Osteoblast (primary cell): ENCODE data around the gene FBXO46. TPM values are rescaled to one million over a fixed set of nuclear protein-coding genes. Genes with fewer than 3 reads are reported as not detected.
A peak's percentile ranks its signal among the peaks of the same experiment; 100 is the strongest.

Source experiments
- DNase-seq: peaks from one replicate; pipeline ENCODE4 v3.0.0; 2011; ENCODE audit warnings: low spot score, mixed read lengths; ENCODE audit not compliant: insufficient read length; ENCODE audit errors: missing footprints
- H2AFZ ChIP-seq: 2 replicates; pipeline ENCODE4 v1.6.0; 2011; ENCODE audit warnings: mild to moderate bottlenecking, low read length
- H3K27ac ChIP-seq: 2 replicates; pipeline ENCODE4 v1.5.1; 2011; ENCODE audit warnings: mild to moderate bottlenecking, low read depth, low read length, moderate library complexity
- H3K27me3 ChIP-seq: 2 replicates; pipeline ENCODE4 v1.6.0; 2012; ENCODE audit warnings: mild to moderate bottlenecking, control low read depth, inconsistent platforms, low read length, moderate library complexity; ENCODE audit not compliant: insufficient read depth
- H3K36me3 ChIP-seq: 2 replicates; pipeline ENCODE4 v1.5.1; 2011; ENCODE audit warnings: mild to moderate bottlenecking, low read length, control low read depth, moderate library complexity; ENCODE audit not compliant: insufficient read depth
- H3K4me1 ChIP-seq: 2 replicates; pipeline ENCODE4 v1.5.1; 2011; ENCODE audit warnings: mild to moderate bottlenecking, low read length, control low read depth, moderate library complexity; ENCODE audit not compliant: insufficient read depth
- H3K4me2 ChIP-seq: 2 replicates; pipeline ENCODE4 v1.6.0; 2011; ENCODE audit warnings: mild to moderate bottlenecking, low read length; ENCODE audit not compliant: insufficient read depth
- H3K4me3 ChIP-seq: fragments of 200-600 bp; sonication (generic); 3 replicates; pipeline ENCODE4 v1.5.1; 2012; ENCODE audit warnings: mild to moderate bottlenecking, low read length, inconsistent platforms; ENCODE audit not compliant: insufficient read depth
- H3K79me2 ChIP-seq: 2 replicates; pipeline ENCODE4 v1.6.0; 2012; ENCODE audit warnings: mild to moderate bottlenecking, low read length, control low read depth, inconsistent platforms; ENCODE audit not compliant: insufficient read depth
- H3K9me3 ChIP-seq: 2 replicates; pipeline ENCODE4 v1.5.1; 2011; ENCODE audit warnings: low read depth, low read length, control low read depth
- H4K20me1 ChIP-seq: 2 replicates; pipeline ENCODE4 v1.6.0; 2012; ENCODE audit warnings: mild to moderate bottlenecking, low read length, control low read depth; ENCODE audit not compliant: insufficient read depth
- total RNA-seq: library from RNA; depleted of rRNA; stranded (reverse); fragments of >200 nt; gene quantifications from 2 replicates; pipeline ENCODE4 v1.2.3, GENCODE V29; 2012
- TF ChIP-seq, protein P1 (sequence below): IDR thresholded peaks from 2 replicates; pipeline ENCODE4 v1.5.1; 2011; ENCODE audit warnings: mild to moderate bottlenecking, low read depth, low read length, moderate library complexity; ENCODE audit errors: extremely low read depth

The FBXO46 gene
- total RNA-seq, 1 donor = 9.0 TPM

- Histone ChIP-seq H3K27me3 (peaks cover 5% of the 10 kb centered on the region), H3K4me2 (no peak overlapping the region), H3K27ac (no peak overlapping the region), H2AFZ (no peak overlapping the region), H3K36me3 (no peaks in the 10 kb centered on the region), H3K4me3 (no peak overlapping the region), H4K20me1 (no peaks in the 10 kb centered on the region), H3K9me3 (no peaks in the 10 kb centered on the region), H3K4me1 (no peaks in the 10 kb centered on the region), H3K79me2 (no peaks in the 10 kb centered on the region)
- DNase-seq = no peak
- TF ChIP-seq, protein P1, sequence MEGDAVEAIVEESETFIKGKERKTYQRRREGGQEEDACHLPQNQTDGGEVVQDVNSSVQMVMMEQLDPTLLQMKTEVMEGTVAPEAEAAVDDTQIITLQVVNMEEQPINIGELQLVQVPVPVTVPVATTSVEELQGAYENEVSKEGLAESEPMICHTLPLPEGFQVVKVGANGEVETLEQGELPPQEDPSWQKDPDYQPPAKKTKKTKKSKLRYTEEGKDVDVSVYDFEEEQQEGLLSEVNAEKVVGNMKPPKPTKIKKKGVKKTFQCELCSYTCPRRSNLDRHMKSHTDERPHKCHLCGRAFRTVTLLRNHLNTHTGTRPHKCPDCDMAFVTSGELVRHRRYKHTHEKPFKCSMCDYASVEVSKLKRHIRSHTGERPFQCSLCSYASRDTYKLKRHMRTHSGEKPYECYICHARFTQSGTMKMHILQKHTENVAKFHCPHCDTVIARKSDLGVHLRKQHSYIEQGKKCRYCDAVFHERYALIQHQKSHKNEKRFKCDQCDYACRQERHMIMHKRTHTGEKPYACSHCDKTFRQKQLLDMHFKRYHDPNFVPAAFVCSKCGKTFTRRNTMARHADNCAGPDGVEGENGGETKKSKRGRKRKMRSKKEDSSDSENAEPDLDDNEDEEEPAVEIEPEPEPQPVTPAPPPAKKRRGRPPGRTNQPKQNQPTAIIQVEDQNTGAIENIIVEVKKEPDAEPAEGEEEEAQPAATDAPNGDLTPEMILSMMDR = no peak
Observed at GRCh38 chr19:45747513-45747912, 16.8 kb upstream of the FBXO46 start.

GRCh38 chr19:45746866-45747265 is 16.2 kb upstream of the FBXO46 start:
- TF ChIP-seq, protein P1 = no peak
- H3K9me3 ChIP-seq = no peaks in the 10 kb centered on the region
- H4K20me1 ChIP-seq = no peaks in the 10 kb centered on the region
- H3K36me3 ChIP-seq = no peaks in the 10 kb centered on the region
- no peak overlapping the region for H3K4me3 ChIP-seq
- peak overlapping the region; percentile 29 for H2AFZ ChIP-seq
- no peaks in the 10 kb centered on the region for H3K79me2 ChIP-seq
- no peak overlapping the region for H3K4me2 ChIP-seq
- peaks cover 5% of the 10 kb centered on the region for H3K27me3 ChIP-seq
- no peak overlapping the region for H3K27ac ChIP-seq
- H3K4me1 ChIP-seq = no peaks in the 10 kb centered on the region
- DNase-seq = peak; percentile 63

DNA sequence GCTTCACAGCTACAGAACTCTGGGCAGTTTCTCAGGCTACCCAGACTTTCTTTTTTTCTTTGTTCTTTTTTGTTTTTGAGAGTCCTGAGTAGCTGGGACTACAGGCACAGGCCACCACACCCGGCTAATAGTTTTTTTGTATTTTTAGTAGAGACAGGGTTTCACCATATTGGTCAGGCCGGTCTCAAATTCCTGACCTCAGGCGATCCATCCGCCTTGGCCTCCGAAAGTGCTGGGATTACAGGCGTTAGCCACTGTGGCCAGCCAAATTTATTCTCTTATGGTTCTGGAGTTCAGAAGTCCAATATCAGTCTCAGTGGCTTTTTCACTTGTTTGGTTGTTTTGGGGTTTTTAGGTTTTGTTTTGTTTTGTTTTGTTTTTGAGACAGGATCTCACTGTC is 14.9 kb upstream of the FBXO46 start:
- Histone ChIP-seq H3K4me2 (no peak overlapping the region), H2AFZ (no peak overlapping the region), H3K9me3 (no peaks in the 10 kb centered on the region), H3K27ac (no peak overlapping the region), H3K27me3 (peaks cover 5% of the 10 kb centered on the region), H3K79me2 (no peaks in the 10 kb centered on the region), H3K36me3 (no peaks in the 10 kb centered on the region), H4K20me1 (no peaks in the 10 kb centered on the region), H3K4me1 (no peaks in the 10 kb centered on the region), H3K4me3 (no peak overlapping the region)
- no peak for DNase-seq
- TF ChIP-seq, protein P1 = no peak

DNA sequence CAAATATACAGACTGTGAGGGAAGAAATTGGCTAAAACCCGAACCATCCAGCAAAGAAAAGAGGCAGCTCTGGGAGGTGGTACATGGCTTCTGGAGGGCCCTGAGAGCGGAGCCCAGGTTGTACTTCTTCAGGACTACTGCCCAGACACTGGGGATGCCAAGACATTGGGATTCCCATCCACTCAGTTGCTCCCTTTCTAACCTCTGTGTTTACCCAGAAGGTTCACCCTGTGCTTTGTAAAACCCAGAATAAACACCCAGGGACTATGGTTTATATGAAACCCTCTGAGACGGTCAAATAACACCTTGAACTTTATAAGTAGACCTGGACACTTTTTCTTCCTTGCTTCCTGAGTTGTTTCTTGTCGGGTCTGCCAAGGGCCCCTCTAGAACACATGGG is 12.3 kb upstream of the FBXO46 start:
- no peak for DNase-seq

More for the DNA sequence above, 12.3 kb upstream of the FBXO46 start:
- Histone ChIP-seq H3K4me2 (no peak overlapping the region), H3K79me2 (no peaks in the 10 kb centered on the region), H4K20me1 (no peaks in the 10 kb centered on the region), H2AFZ (no peak overlapping the region), H3K9me3 (no peaks in the 10 kb centered on the region), H3K4me3 (no peak overlapping the region), H3K27me3 (peaks cover 5% of the 10 kb centered on the region), H3K4me1 (no peaks in the 10 kb centered on the region), H3K36me3 (no peaks in the 10 kb centered on the region), H3K27ac (no peak overlapping the region)
- TF ChIP-seq, protein P1 = no peak
